Thyroid gland (tissue), 4 donors: Measurements from ENCODE around the gene TAB2. TPM values are rescaled to one million over a fixed set of nuclear protein-coding genes. Genes with fewer than 3 reads are reported as not detected.

Source experiments
- DNase-seq, 2 donors: peaks; one replicate each; pipeline ENCODE4 v3.0.0-alpha.2; 2019
- H3K27ac ChIP-seq, 3 donors: fragments of 200-600 bp; sonication (generic); 1 replicate in 2 of 3; 2 replicates in 1 of 3; pipeline ENCODE4 v1.5.1; 2016 to 2019; ENCODE audit warnings: mild to moderate bottlenecking in 1 of 3, moderate library complexity in 1 of 3
- H3K27me3 ChIP-seq: fragments of 200-600 bp; sonication (generic); one replicate; pipeline ENCODE4 v1.5.1; 2019
- H3K36me3 ChIP-seq, 2 donors: fragments of 200-600 bp; sonication (generic); one replicate each; pipeline ENCODE4 v1.5.1; 2016 to 2019
- H3K4me1 ChIP-seq, 2 donors: fragments of 200-600 bp; sonication (generic); one replicate each; pipeline ENCODE4 v1.5.1; 2017 to 2019
- H3K4me3 ChIP-seq, 3 donors: fragments of 200-600 bp; sonication (generic); replicated peaks in 1 of 3; 1 replicate in 2 of 3; 2 replicates in 1 of 3; pipeline ENCODE4 v1.5.1; 2016; ENCODE audit warnings: mild to moderate bottlenecking in 1 of 3
- H3K9me3 ChIP-seq: fragments of 200-600 bp; sonication (generic); one replicate; pipeline ENCODE4 v1.5.1; 2017
- CTCF ChIP-seq, 6 experiments: fragments of 200-600 bp in 3 of 6; fragments of 450-650 bp in 3 of 6; sonication (generic) in 3 of 6; IDR thresholded peaks; one replicate each; pipeline ENCODE4 v1.5.1; 2016 to 2019; ENCODE audit warnings: antibody characterized with exemption in 6 of 6, mild to moderate bottlenecking in 2 of 6, inconsistent platforms in 1 of 6, moderate library complexity in 1 of 6
- POLR2A ChIP-seq, 2 donors: fragments of 450-650 bp; IDR thresholded peaks; one replicate each; pipeline ENCODE4 v1.6.1; 2017; ENCODE audit warnings: antibody characterized with exemption in 2 of 2, mild to moderate bottlenecking in 2 of 2, moderate library complexity in 1 of 2
- WGBS, 2 donors: methylation state at CpG; one replicate each; pipeline ENCODE4 v1.1.5; 2017; 5-methylcytosine and 5-hydroxymethylcytosine counted together
- intact Hi-C: fragments of 100-400 bp; cut with DNase I; formaldehyde crosslinking; loops from one replicate; pipeline ENCODE4 v1.15.1; 2023
- total RNA-seq, 4 donors: library from RNA; depleted of rRNA; stranded (reverse); fragments of >200 nt; gene quantifications; one replicate each; pipeline ENCODE4 v1.2.3, GENCODE V29; 2016

The TAB2 gene
- total RNA-seq, 4 donors from 2014 or later: 58.5 to 74.3 (median 64.7) TPM

DNA sequence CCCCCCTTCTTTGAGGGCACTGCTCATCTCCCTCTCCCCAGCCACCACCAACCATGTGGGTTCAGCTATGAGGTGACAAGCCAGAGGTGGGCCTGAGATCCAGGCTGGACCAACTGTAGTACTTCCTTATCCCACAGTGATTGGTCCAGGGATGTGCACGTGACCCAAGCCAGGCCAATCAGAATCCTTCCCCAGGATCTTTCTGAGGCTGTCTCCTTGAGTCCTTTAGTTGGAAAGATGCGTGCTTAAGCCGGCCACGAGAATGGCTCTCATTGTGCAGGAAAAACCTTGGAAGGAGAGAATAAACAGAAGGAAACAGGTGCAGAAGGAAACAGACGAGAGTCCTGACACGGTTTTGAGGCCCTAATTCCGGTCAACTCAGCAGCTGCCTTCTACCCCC lies 128.1 kb downstream of the TAB2 start:
- TF ChIP-seq POLR2A (IDR thresholded peaks at IDR 0.05) (no peak), CTCF (IDR thresholded peaks at IDR 0.05) (no peak)
- 89% methylated on average over 7 of the region's 7 CpGs for WGBS, 2 donors
- no peaks in the 10 kb centered on the region for H3K27me3 ChIP-seq
- no peak overlapping the region for H3K4me3 ChIP-seq
- peaks cover 2 to 6% of the 10 kb centered on the region in 2 donors for H3K4me1 ChIP-seq
- DNase-seq: no peak
- intact Hi-C loops: no loop called here
- no peaks in the 10 kb centered on the region for H3K9me3 ChIP-seq
- no peak overlapping the region for H3K27ac ChIP-seq
- H3K36me3 ChIP-seq: no peaks in the 10 kb centered on the region

DNA sequence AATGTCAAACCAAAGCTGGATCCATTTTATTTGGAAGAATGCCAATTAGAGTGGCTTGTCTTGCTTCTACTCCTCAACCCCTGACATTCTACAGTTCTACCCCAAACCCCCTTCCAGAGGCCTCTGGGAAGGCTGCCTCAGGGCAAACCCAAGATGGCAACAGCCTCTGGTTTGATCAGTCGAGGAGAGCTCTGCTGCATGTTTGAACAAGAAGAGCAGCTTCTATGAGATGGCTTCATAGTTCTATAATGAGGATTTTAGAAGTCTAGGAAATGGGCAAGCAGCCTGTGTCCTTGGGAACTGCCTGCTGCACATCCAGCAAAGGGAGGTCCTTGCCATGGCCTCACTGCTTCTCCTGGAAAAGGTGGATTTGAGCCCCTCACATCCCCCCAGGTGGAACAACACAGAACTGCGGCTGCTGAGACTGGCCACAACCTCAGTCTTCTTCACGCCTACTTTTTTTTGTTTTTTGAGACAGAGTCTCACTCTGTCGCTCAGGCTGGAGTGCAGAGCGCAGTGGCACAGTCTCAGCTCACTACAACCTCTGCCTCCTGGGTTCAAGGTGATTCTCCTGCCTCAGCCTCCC lies 129.4 kb downstream of the TAB2 start:
- no peaks in the 10 kb centered on the region for H3K9me3 ChIP-seq
- no peak overlapping the region for H3K27ac ChIP-seq
- peaks cover 10 to 19% of the 10 kb centered on the region in 2 donors for H3K4me1 ChIP-seq
- H3K27me3 ChIP-seq: no peaks in the 10 kb centered on the region
- intact Hi-C loops: no loop called here
- DNase-seq: no peak
- H3K4me3 ChIP-seq: no peak overlapping the region
- no peak for TF ChIP-seq CTCF (IDR thresholded peaks at IDR 0.05)
- TF ChIP-seq POLR2A (IDR thresholded peaks at IDR 0.05): no peak
- no peaks in the 10 kb centered on the region for H3K36me3 ChIP-seq
- 91 to 96% methylated on average over 5 of the region's 5 CpGs for WGBS, 2 donors

- TF ChIP-seq CTCF (IDR thresholded peaks at IDR 0.05) (no peak), POLR2A (IDR thresholded peaks at IDR 0.05) (no peak)
- 94% methylated on average over 5 of the region's 5 CpGs for WGBS, 2 donors
- Histone ChIP-seq H3K27ac (no peak overlapping the region), H3K4me1 (peaks cover 25 to 37% of the 10 kb centered on the region in 2 donors), H3K9me3 (no peaks in the 10 kb centered on the region), H3K36me3 (no peaks in the 10 kb centered on the region), H3K27me3 (no peaks in the 10 kb centered on the region), H3K4me3 (no peak overlapping the region)
- no peak for DNase-seq
- intact Hi-C loops: no loop called here
These were observed 131.4 kb downstream of the TAB2 start for GRCh38 chr6:149448821-149449453.

DNA sequence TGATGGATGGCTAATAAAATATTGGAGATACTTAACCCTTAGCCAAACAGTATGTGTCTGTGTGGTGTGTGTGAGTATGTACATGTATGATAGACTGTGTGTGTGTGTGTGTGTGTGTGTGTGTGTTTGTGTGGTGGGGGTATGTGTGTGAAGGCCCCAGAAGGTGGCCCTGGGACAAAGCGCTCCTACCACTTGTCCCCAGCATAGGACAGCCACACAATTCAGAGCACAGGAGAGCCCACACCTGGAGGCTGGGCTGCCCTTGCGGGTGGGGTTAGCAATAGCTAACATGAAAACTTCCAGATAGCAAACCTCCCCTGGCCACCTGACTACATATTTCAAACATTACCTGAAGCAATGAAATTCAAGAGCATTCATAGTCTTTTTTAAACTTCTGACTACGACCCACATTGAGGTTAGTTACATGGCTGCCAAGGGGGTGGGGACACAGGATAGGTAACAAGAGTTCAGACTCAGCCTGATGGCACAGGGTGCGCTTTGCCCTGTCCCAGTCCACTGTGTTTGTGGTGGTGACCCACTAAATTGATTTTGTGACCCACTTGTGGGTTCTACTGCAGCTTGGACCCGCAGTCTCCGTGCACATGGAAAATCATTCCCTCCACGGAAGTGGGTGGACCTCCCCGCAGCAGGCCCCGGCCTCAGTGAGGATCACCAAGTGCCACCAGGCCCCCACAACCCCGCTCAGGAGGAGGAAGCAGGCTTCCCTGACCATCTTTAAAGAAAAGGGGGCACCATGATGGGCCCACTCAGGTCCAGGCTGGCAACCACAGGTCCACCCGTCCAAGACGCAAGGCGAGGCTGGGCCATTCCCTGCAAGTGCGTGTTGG lies 132.5 kb downstream of the TAB2 start:
- no peak for DNase-seq
- WGBS, 2 donors: 92 to 99% methylated on average over 8 to 10 of the region's 14 CpGs
- Histone ChIP-seq H3K27me3 (no peaks in the 10 kb centered on the region), H3K27ac (peak overlapping the region in 1 of 3 donors; percentile 95), H3K36me3 (no peaks in the 10 kb centered on the region), H3K4me3 (peak overlapping the region in 1 of 3 donors; percentile 43), H3K4me1 (peaks cover 33 to 47% of the 10 kb centered on the region in 2 donors), H3K9me3 (no peaks in the 10 kb centered on the region)
- no peak for TF ChIP-seq POLR2A (IDR thresholded peaks at IDR 0.05)
- TF ChIP-seq CTCF (IDR thresholded peaks at IDR 0.05): no peak
- intact Hi-C loops: no loop called here
